Measurements from ENCODE around the gene FADS3. TPM values are rescaled to one million over a fixed set of nuclear protein-coding genes. Genes with fewer than 3 reads are reported as not detected.

The FADS3 gene
- total and polyA plus RNA-seq, 9 of the 15 experiments (the other 6 are each of a cell fraction or from before 2014, with no cell fraction given) = 0.97 to 148 (median 92.7) TPM

- in situ Hi-C loops (cut with MboI) (no loop called here), intact Hi-C loops (cut with micrococcal nuclease) (no loop called here)
- Histone ChIP-seq H3K36me3 (ENCODE audit: control insufficient read depth, insufficient read depth, low read length) (peaks cover 38% of the 10 kb centered on the region; the same call in 2 of the 3 replicates), H2AFZ (ENCODE audit: low read depth, low read length) (no peak overlapping the region), H3K4me3 (no peak overlapping the region), H3K4me2 (ENCODE audit: insufficient read depth, low read length) (no peak overlapping the region), H3K79me2 (ENCODE audit: control insufficient read depth, insufficient read depth, low read length) (peaks cover 77% of the 10 kb centered on the region), H3K27me3 (ENCODE audit: control insufficient read depth in 2 of 2, insufficient read depth in 2 of 2, low read length in 2 of 2) (no peaks in the 10 kb centered on the region), H3K9me1 (ENCODE audit: control insufficient read depth, insufficient read depth, low read length) (peaks cover 12% of the 10 kb centered on the region), H3K9me3 (replicated peaks; ENCODE audit: control insufficient read depth, insufficient read depth, low read depth, low read length) (no peaks in the 10 kb centered on the region), H3K9ac (ENCODE audit: insufficient read depth in 1 of 2, low read depth in 2 of 2, low read length in 2 of 2) (peak overlapping the region in 1 of 2 experiments; percentile 75; a peak in 2 of 4 replicates), H4K20me1 (replicated peaks; ENCODE audit: control insufficient read depth, insufficient read depth, low read length) (peaks cover 25% of the 10 kb centered on the region; the same call in 1 of the 2 replicates), H3K27ac (ENCODE audit: extremely low read depth, low read depth, low read length) (no peak overlapping the region), H3K4me1 (replicated peaks in 1 of 2; ENCODE audit: control insufficient read depth in 2 of 2, insufficient read depth in 2 of 2, low read length in 2 of 2) (peaks cover 14 to 64% of the 10 kb centered on the region in 2 experiments)
- CTCF ChIA-PET (ENCODE audit: low intra/inter-chr PET ratio) = no interaction called here
- POLR2A ChIA-PET = interaction anchor here (1.0 kb wide), 1 partner anchor 8 kb away, joined by 3 read pairs; no protein-coding TSS in a partner anchor
- ATAC-seq = no peak
- WGBS (ENCODE audit: insufficient coverage, low coverage, missing lambda C conversion rate) = 71% methylated on average over 7 of the region's 7 CpGs
- TF ChIP-seq MAFG (tag; conservative IDR thresholded peaks at IDR 0.05) = no peak
- no peak for TF ChIP-seq RNF2 (IDR thresholded peaks at IDR 0.05)
- TF ChIP-seq THAP12 (CRISPR knock-in tag; IDR thresholded peaks at IDR 0.05) = no peak
- no peak for TF ChIP-seq ZNF551 (CRISPR knock-in tag; IDR thresholded peaks at IDR 0.05)
- TF ChIP-seq GATAD2B (IDR thresholded peaks at IDR 0.05; ENCODE audit: borderline replicate concordance) = no peak
- no peak for TF ChIP-seq MTA2 (IDR thresholded peaks at IDR 0.05; ENCODE audit: low read depth)
- TF ChIP-seq CEBPB (tag; IDR thresholded peaks at IDR 0.05) = no peak
- no peak for TF ChIP-seq SMARCE1 (IDR thresholded peaks at IDR 0.05)
- no peak for TF ChIP-seq TBP (optimal IDR thresholded peaks at IDR 0.05; ENCODE audit: low read depth, low read length)
- TF ChIP-seq, protein P1, sequence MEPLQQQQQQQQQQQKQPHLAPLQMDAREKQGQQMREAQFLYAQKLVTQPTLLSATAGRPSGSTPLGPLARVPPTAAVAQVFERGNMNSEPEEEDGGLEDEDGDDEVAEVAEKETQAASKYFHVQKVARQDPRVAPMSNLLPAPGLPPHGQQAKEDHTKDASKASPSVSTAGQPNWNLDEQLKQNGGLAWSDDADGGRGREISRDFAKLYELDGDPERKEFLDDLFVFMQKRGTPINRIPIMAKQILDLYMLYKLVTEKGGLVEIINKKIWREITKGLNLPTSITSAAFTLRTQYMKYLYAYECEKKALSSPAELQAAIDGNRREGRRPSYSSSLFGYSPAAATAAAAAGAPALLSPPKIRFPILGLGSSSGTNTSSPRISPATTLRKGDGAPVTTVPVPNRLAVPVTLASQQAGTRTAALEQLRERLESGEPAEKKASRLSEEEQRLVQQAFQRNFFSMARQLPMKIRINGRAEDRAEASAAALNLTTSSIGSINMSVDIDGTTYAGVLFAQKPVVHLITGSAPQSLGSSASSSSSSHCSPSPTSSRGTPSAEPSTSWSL (CRISPR knock-in tag; IDR thresholded peaks at IDR 0.05; ENCODE audit: borderline replicate concordance) = no peak
- TF ChIP-seq, protein P2, sequence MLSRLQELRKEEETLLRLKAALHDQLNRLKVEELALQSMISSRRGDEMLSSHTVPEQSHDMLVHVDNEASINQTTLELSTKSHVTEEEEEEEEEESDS (CRISPR knock-in tag; IDR thresholded peaks at IDR 0.05) = no peak
- no peak for TF ChIP-seq ZNF41 (CRISPR knock-in tag; conservative IDR thresholded peaks at IDR 0.05)
- TF ChIP-seq ZNF282 (CRISPR knock-in tag; IDR thresholded peaks at IDR 0.05) = no peak
- no peak for DNase-seq (ENCODE audit: extremely low read depth in 1 of 4, low spot score in 3 of 4)
- no peak for FAIRE-seq
- BruUV-seq (replicated peaks) = no TSS peak
Measured at GRCh38 chr11:61911128-61911700, 19.9 kb upstream of the FADS3 start.

Measured in K562 (cell line).